AML-193 (cell line): ENCODE results near the gene GLUD1.
"Not testable (repeated sequence)": the region's sequence is repeated elsewhere in the genome, so short reads cannot be mapped to it uniquely, and the experiment has no call there.

Experiments used
- DNase-seq, 2 experiments: peaks; one replicate each; lab custom pipeline; 2025; lab: John Stamatoyannopoulos, UW

GLUD1 gene

GRCh38 chr10:87045434-87045938, 49.2 kb downstream of the GLUD1 start:
- no peak for DNase-seq

GRCh38 chr10:87043579-87043978, 51.1 kb downstream of the GLUD1 start:
- not testable (repeated sequence) for DNase-seq

GRCh38 chr10:87038786-87039185, 55.9 kb downstream of the GLUD1 start:
- DNase-seq = no peak

GRCh38 chr10:87038286-87038717, 56.3 kb downstream of the GLUD1 start:
- DNase-seq = no peak

GRCh38 chr10:87036623-87037022, 58.0 kb downstream of the GLUD1 start:
- DNase-seq = no peak

- no peak for DNase-seq
Measured at GRCh38 chr10:87030912-87031635, 63.6 kb downstream of the GLUD1 start.

- DNase-seq = not testable (repeated sequence)
Measured at GRCh38 chr10:87030419-87030818, 64.2 kb downstream of the GLUD1 start.

- DNase-seq = not testable (repeated sequence)
Measured at GRCh38 chr10:87026747-87027508, 67.7 kb downstream of the GLUD1 start.

GRCh38 chr10:87025285-87025958, 69.2 kb downstream of the GLUD1 start:
- peak in 1 of 2 experiments; percentile 27 for DNase-seq

GRCh38 chr10:87020056-87020455, 74.6 kb downstream of the GLUD1 start, which contains the start of gene FAM25A:
FAM25A (plus strand) TSS chr10:87020294; CDS start chr10:87020325, 31 bp downstream.
- DNase-seq = not testable (repeated sequence)

GRCh38 chr10:87019504-87019903, 75.1 kb downstream of the GLUD1 start:
- DNase-seq = not testable (repeated sequence)

- not testable (repeated sequence) for DNase-seq
Measured at GRCh38 chr10:87019066-87019465, 75.6 kb downstream of the GLUD1 start.

- DNase-seq = not testable (repeated sequence)
Measured at GRCh38 chr10:87018127-87018526, 76.5 kb downstream of the GLUD1 start.

- not testable (repeated sequence) for DNase-seq
Measured at GRCh38 chr10:87014986-87015716, 79.5 kb downstream of the GLUD1 start.

- DNase-seq = peak in 1 of 2 experiments; percentile 2
Measured at GRCh38 chr10:87013528-87013927, 81.1 kb downstream of the GLUD1 start.

- not testable (repeated sequence) for DNase-seq
Measured at GRCh38 chr10:87009134-87009696, 85.4 kb downstream of the GLUD1 start.

- DNase-seq = not testable (repeated sequence)
Measured at GRCh38 chr10:87008303-87008702, 86.3 kb downstream of the GLUD1 start.

- DNase-seq = not testable (repeated sequence)
Measured at GRCh38 chr10:87007674-87008073, 87.0 kb downstream of the GLUD1 start.

- not testable (repeated sequence) for DNase-seq
Measured at GRCh38 chr10:87007124-87007523, 87.5 kb downstream of the GLUD1 start.

- DNase-seq = no peak
Measured at GRCh38 chr10:87000491-87000890, 94.2 kb downstream of the GLUD1 start.
